DMS 273 (cell line): Measurements from ENCODE around the gene BICD2.
"Not testable (repeated sequence)": the region's sequence is repeated elsewhere in the genome, so short reads cannot be mapped to it uniquely, and the experiment has no call there.

Experiments
- DNase-seq: peaks from one replicate; lab custom pipeline; 2025; ENCODE audit not compliant: unreplicated experiment; lab: John Stamatoyannopoulos, UW

BICD2 gene

DNA sequence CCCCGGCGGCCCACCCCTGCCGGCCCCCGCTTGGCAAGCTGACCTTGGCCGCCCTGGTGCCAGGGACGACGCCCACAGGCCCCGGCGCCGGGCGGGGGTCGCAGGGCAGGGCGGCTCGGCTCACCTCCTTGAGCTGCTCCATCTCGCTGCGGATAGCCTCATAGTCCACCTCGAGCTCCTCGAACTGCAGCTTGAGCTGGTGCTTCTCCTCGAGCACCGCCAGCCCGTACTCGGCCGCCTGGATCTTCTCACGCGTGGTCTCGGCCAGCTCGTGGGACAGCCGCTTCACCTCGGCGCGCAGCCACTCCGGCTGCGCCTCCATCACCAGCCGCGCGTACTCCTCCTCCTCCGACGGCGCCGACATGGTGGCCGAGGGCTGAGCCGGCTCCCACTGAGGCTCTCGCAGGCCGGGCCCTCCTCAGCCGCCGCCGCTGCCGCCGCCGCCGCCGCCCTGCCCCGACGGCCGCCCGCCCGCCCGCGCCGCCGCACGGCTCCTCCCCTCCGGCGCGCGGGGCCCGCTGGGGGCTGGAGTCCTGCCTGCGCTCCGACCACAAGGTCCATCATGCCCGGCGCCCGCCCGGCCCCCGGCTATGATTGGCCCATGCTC is at the start of gene BICD2:
TSS of gene BICD2 (minus strand) at position 453 of the 607 bp plus-strand sequence. CDS start at position 364, 89 bp downstream.
- DNase-seq, result no peak

DNA sequence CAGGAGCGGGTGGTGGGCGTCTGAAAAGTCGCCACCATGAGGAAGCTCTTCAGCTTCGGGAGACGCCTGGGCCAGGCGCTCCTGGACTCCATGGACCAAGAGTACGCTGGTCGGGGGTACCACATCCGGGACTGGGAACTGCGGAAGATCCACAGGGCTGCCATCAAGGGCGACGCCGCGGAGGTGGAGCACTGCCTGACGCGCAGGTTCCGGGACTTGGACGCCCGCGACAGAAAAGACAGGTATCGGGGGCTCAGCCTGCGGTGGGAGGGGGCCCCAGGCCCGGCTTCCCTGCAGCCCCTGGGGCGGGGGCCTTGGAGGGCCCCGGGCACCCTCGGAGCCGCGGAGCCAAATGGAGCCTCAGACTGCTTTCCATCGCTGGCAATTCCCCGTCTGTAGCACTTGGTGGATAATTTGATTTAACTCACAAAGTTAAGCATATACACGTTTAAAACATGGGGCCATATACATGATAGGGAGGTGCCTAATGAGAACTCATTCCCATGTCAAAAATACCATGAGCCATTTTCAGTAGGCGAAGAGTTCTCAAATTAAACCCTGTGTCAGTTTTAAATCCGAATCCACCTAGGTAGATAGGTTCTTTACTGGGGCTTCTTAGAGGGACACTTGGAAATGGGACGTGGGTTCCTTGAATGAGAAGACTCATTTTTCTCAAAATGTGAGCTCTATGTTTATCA is 45.1 kb upstream of the BICD2 start:
- DNase-seq, result peak; percentile 30

DNA sequence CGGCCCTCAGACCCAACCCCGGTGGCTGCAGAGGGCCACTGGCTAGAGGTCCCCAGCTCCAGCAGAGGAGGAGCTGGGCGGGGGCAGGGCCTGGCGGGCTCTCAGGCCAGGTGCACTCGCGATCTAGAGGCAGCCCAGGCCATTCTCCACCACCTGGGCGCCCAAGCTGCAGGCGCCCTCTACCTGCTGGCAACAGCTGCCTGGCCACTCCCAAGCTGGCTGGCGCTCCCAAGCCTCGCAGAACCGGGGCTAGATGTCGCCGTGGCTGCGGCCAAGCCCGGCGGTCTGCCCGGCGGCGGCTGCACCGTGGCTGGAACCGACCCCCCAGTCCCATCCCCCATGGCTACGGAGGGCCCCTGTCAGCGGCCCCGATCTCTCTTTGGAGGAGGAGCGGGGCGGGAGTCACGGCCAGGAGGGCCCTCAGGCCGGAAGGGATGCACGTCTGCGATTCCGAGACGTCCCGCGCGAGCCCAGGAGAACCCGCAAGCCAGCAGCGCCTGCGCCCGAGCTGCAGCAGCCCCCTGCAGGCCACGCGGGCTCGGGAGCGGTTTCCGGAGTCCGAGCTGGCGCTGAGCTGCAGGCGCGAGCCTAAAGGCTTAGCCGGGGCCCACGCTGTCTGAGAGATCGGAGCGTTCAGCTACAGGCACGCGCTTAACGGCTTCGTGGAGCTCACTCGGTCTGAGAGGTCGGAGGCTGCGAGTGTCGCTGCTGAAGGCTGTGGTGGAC is 44.3 kb upstream of the BICD2 start:
- DNase-seq, result peak; percentile 87

DNA sequence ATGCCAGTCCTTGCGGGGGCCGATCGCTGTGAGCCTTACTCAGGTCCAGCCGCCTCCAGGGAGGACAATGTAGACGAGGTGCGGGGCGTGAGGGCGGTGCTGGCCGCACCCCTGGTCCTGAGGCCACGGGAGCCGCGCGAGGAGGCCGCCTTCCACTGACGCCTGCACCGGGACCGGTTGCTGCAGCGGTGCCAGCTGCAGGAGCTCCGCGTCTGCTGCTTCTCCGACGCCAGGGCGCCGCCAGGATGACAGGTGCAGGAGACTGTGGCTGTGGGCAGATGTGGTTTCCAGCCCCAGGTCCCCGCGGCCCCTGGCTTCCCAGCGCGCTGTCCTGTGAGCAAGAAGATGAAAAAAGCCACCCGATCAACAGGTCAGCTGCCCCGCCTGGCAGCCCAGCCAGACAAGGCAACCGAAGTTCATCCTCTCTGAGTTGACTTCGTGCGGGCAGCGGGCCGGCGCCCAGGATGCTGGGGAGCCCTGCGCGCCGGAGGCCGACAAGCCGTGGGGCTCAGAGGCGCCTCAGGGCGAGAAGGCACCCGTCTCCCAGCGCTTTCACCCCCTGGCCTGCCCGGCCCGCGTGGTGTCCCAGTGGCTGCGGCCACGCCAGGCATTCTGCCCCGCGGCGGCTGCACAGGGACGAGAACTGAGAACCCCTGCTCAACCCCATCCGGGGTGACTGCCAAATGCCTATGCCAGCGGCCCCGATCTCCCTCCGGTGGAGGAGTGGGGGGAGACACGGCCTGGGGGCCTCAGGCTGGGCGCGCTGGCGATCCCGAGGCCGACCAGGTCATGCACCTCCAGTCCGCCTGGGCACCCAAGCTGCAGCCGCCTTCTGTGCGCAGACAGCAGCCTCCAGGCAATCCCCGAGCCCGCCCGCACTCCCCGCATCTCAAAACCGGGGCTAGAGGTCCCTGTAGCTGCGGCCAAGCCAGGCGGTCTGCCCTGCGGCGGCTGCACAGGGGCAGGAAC is 43.4 kb upstream of the BICD2 start:
- peak; percentile 60 for DNase-seq

DNA sequence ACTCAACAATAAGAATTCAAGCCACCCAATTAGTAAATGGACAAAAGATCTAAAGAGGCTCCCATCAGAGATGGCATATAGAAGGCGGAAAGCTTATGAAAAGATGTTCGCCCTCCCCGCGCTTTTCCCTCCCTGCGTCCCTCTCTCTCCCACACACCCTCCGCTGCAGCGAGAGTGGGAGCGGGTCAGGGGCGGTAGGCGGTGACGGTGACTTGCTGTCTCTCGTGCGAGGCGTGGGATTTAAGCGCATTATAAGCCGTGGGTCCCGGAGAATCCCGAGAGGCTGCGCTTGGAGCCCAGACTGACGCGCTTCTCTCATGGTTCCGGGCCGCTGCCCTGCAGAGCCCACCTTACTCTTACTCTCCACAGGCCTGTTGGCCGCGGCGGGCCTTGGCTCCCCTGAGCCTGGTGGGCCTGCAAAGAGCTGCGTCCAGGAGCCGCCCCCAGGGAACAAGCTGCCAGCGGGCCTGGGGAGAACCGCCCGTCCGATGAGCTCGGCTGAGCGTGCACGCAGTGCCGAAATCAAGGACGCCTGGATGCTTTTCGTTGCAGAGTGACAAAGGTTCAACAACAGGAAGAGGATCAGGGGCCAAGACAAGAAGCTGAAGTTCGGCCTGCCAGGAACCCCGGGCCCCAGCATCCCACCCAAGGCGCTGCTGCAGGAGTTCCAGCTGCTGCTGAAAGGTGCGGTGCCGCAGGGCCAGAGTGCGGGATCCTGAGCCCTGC is 42.6 kb upstream of the BICD2 start:
- peak; percentile 31 for DNase-seq

DNA sequence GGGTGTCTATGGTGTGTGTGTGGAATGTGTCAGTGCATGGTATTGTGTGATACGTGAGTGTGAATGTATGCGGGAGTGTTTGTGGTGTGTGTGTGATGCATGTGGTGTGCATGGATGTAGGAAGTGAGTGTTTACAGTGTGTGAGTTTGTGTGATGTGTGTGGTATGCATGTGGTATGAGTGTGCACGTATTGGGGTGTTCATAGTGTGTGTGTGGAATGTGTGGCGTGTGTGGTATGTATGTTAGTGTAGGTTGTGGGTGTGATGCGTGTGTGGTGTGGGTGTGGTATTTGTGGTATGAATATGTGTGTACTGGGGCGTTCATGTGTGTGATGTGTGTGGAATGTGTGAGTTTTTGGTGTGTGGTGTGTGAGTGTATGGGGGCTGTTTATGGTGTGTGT is 40.1 kb upstream of the BICD2 start:
- no peak for DNase-seq

DNA sequence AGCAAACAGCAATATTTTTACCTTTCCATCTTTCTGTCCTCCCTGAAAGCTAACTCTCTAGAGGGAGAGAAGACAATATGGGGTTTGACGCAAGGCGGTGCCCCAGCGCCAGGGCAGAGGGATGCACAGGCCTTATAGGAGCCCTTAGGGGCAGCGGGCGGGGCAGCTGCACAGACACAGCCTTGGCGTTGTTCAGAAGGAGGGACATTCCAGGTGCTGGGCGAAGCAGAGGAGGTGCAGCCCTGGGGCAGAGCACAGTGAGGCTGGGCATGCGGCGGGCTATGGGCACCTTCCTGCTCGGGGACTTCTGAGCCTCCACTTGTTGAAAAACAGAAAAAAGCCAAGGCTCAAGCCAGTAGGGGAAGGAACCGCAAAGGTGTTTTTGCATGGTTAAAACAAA is 33.7 kb upstream of the BICD2 start:
- no peak for DNase-seq

DNA sequence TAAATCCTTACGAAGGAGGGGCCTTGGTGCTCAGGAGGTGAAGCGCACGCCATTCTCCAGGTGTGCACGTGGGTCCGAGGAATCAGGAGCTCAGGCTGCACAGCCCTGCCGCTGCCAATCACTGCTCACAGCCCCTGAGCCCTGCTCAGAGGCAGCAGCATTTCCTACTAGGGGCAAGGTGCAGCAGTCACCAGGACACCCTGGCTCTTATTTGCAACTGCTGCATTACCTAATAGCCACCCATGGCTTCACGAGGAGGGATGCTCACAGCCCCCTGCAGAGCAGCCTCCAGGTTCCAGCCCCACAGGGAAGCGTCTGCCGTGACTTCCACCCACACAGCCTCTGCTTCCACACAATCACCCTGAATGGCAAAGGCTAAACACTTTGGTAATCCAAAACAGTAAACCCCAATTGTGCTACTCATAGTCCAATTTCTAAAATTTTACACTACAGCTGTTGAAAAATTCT is 31.7 kb upstream of the BICD2 start:
- not testable (repeated sequence) for DNase-seq

DNA sequence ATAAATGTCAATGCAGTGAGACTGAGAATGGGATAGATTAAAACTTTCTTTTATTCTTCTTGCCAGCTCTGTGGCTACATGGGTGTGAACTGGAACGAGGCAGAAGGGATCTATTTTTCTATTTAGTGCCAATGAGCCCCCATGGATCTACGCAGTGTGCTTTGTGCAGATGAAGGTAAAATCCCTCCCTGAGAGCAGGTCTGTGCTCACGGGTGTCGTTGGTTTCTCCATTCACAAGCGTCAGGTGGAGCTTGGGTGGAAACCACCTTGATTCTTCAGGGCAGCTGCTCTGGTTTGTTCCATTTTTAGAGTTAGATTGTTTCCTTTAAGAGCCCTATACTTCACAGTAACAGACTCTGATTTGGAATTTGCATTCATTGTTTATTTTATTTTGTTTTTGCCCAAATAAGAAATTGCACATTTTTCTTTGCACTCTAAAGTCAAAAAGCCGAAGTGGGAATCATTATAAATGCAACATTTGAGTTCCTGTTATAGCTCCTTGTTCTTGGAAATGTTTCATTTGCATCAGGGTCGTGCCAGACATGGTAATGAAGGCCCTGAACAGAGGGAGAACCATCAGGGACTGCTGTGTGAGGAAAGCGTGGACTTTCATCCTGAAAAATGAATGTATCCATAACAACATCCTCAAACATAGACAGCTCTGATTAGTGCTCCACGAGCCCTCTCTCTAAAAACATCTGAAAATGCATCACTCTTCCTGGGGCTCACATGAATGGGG is 31.1 kb upstream of the BICD2 start:
- DNase-seq, result no peak

DNA sequence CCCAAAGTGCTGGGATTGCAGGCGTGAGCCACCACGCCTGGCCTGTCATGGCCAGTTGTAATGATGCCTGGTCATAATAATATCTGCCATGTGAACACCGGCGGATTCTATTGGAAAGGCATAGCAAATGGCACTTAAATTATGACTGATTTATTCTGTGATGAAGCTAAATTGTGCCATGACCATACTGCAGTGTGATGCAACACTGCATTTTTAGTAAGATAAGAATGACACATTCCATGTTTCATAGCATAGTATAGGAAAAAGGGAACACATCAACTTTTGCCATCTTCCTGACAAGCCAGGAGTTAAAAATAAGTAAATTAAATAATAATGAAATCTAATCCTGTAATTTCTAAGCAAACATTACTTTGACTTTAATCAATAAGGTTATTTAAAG is 30.4 kb upstream of the BICD2 start:
- DNase-seq, result no peak

DNA sequence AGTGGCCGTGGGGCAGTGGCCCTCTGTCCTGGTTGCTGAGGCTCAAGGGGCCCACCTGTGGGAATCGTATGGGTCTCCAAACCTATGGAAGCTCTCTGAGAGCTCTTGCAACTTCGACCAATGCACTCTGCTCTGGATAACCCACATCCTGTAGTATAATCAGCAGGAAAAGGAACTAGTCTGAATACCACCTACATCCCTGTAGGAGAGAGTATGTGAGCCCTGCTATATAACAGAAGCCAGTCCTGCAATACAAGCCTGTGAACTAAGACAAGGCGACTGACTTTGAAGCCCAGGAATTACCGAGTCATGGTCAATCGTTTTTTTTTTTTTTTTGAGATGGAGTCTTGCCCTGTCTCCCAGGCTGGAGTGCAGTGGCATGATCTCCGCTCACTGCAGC is 29.8 kb upstream of the BICD2 start:
- no peak for DNase-seq

DNA sequence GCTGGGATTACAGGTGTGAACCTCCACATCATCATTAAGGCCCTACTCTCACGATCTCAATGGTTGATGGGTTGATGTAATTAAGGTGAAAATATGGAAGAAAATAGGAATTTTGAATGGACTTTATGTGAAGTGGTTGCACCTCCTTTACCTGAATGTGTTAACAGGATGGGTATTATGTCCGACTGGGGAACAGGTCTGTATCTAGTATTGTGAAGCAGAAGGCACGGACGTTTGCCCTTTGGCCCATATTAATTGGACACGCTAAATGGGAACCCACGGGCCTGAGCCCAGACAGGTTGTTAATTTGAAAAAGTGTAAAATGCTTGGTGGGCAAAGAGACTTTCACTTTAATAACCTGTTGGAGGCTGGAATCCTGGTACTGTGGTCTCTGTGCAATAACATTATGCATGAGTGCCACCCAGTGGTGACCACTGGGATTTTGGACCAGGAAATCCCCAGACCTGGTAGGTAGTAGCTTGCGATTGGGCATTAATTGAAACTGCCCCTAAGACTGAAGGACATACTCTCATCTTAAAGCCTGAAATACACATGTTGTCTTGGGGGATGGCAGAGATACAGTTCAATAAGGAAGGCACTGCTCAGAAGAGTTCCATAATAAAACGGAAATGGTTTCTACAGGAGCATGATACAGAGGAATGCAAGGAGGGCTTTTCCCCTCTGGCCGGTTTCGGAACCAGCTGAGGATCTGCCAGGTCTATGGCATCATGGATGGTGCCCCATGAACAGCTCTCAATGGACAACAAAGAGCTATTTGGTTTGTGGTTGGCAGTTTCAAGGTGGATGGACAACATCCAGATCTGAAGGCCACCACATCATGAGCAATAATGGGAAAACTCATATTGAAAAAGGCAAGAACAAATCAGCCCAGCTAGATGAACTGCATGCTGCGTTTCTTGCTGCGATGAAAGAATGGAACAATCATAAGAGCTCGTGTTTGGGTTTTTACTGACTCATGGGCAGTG is 26.2 kb upstream of the BICD2 start:
- DNase-seq, result peak; percentile 86

DNA sequence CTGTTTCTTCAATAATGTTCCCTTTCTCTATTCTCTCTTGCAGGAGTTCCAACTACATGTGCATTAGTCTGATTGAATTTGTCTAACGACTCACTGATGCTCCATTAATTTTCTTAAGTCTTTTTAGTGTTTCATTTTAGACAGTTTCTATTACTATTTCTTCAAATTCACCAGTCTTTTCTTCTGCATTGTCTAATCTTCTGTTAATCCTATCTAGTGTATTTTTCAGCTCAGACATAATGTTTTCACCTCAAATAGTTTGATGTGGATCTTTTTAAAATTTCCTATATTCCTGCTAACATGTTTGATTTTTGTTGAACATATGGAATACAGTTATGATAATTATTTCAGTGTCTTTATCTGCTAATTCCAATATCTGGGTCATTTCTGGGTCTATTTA is 21.7 kb upstream of the BICD2 start:
- DNase-seq, result no peak

DNA sequence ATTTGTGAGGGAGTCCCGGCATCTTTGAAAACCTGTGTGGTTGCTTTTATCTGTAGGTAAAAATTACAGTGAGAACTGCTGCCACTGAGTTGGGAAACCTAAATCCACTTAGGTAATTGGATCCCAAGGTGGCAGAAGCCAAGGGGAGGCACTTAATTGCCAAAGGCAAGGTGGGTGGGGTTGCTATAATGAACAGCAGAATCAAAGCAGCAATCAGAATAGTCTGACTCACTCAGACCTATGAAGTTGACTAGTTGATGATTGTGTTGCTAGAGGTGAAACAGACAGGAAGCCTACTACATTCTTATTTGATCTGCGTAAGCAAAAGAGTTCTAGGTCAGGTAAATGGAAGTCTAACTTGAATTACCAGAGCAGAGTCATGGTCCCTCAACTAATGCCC is 17.3 kb upstream of the BICD2 start:
- peak; percentile 8 for DNase-seq

DNA sequence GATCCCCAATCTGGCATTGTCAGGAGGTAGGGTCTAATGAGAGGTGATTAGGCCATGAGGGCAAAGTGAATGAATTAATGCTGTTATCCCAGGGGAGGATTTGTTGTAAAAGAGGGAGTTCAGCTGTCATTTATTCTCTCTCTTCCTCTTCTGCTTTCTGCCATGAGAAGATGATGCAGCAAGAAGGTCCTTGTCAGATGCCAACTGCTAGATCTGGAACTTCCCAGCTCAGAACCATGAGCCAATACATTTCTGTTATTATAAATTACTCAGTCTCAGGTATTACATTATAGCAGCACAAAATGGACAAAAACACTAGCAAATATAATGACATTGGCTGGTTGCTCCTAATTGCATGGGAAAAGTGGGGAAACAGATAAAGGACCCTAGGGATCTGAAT is 15.6 kb upstream of the BICD2 start:
- DNase-seq, result no peak

DNA sequence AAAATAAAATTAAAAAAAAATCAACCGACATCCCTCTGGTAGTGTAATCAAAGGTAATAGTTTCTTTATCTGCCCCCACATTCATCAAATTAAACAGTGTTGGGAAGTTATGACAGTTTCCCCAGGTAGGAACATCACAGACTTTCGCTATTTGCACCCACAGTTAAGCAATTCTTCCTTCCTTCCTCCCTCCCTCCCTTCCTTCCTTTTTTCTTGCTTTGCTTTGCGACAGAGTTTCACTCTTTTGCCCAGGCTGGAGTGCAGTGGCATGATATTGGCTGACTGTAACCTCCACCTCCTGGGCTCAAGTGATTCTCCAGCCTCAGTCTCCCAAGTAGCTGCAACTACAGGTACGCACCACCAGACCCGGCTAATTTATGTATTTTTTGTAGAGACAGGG is 10.8 kb upstream of the BICD2 start:
- no peak for DNase-seq

DNA sequence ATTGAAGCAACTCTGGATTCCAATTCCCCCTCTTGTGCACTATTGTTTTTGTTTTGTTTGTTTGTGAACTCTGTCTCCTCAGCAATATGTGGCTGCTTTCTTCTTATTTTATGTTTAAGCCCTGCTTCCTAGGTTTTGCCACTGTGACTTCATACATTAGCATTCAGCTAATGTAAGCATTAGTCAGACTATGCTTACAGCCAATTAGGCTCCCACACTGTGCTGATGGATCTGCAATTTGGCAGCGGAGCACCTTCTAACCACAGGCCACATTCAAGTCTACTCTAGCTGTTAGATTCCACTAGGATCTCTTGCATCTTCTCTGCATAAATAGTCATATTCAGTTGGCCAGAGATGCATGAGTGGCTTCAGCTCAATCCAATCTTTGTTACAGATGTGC is 9.6 kb upstream of the BICD2 start:
- peak; percentile 39 for DNase-seq

DNA sequence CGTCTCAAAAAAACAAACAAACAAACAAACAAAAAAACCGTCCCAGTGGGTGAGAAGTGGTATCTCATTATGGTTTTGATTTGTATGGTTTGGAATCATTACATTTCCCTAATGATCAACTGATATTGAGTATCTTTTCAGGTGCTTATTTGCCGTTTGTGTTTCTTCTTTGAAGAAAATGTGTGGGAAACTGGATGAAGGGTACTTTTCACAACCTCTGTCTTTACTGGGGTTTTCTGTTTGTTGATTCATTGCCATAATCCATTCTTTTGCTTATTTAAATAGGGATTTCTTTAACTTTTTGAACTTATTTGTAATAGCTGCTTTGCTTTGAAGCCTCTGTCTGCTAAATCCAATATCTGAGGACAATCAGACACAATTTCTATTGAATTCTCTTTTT is 9.2 kb upstream of the BICD2 start:
- DNase-seq, result no peak
